Thoracic aorta (tissue), 2 donors: ENCODE results near the gene MAP2K6. TPM values are rescaled to one million over a fixed set of nuclear protein-coding genes. Genes with fewer than 3 reads are reported as not detected.

Experiments used
- ATAC-seq: fragments of 150-250 bp; one replicate; pipeline ENCODE4 v1.8.0; 2017; ENCODE audit warnings: low read depth; ENCODE audit not compliant: insufficient number of reproducible peaks, low FRiP score
- DNase-seq: peaks from one replicate; pipeline ENCODE4 v3.0.0-alpha.2; 2020; ENCODE audit warnings: low spot score
- H3K27ac ChIP-seq, 2 donors: fragments of 200-600 bp; sonication (generic); 1 replicate in 1 of 2; 2 replicates in 1 of 2; pipeline ENCODE4 v1.5.1; 2016; ENCODE audit warnings: mild to moderate bottlenecking in 2 of 2, moderate library complexity in 2 of 2
- H3K27me3 ChIP-seq: fragments of 200-600 bp; sonication (generic); replicated peaks from 2 replicates; pipeline ENCODE4 v1.6.0; 2016; ENCODE audit warnings: mild to moderate bottlenecking; ENCODE audit not compliant: insufficient read depth
- H3K36me3 ChIP-seq: fragments of 200-600 bp; sonication (generic); one replicate; pipeline ENCODE4 v1.5.1; 2016
- H3K4me1 ChIP-seq, 2 donors: fragments of 200-600 bp; sonication (generic); 1 replicate in 1 of 2; 2 replicates in 1 of 2; pipeline versions ENCODE4 v1.5.1 to v1.6.0; 2016; ENCODE audit warnings: low read depth in 2 of 2, mild to moderate bottlenecking in 1 of 2; ENCODE audit not compliant: control insufficient read depth in 1 of 2
- H3K4me3 ChIP-seq: fragments of 200-600 bp; sonication (generic); 2 replicates; pipeline ENCODE4 v1.5.1; 2016; ENCODE audit warnings: mild to moderate bottlenecking
- H3K9me3 ChIP-seq: fragments of 200-600 bp; sonication (generic); 2 replicates; pipeline ENCODE4 v1.5.1; 2016
- total RNA-seq, 2 donors: library from RNA; depleted of rRNA; stranded (reverse); fragments of >200 nt; gene quantifications; one replicate each; pipeline versions ENCODE4 v1.1.0 to v1.2.3, GENCODE V29; 2016
- TF ChIP-seq, protein P1 (sequence below): fragments of 200-600 bp; sonication (generic); IDR thresholded peaks from one replicate; pipeline ENCODE4 v1.5.1; 2019; ENCODE audit warnings: antibody characterized with exemption

Gene MAP2K6
- total RNA-seq = 1 to 10 TPM; 1.5 to 6.3 TPM

DNA sequence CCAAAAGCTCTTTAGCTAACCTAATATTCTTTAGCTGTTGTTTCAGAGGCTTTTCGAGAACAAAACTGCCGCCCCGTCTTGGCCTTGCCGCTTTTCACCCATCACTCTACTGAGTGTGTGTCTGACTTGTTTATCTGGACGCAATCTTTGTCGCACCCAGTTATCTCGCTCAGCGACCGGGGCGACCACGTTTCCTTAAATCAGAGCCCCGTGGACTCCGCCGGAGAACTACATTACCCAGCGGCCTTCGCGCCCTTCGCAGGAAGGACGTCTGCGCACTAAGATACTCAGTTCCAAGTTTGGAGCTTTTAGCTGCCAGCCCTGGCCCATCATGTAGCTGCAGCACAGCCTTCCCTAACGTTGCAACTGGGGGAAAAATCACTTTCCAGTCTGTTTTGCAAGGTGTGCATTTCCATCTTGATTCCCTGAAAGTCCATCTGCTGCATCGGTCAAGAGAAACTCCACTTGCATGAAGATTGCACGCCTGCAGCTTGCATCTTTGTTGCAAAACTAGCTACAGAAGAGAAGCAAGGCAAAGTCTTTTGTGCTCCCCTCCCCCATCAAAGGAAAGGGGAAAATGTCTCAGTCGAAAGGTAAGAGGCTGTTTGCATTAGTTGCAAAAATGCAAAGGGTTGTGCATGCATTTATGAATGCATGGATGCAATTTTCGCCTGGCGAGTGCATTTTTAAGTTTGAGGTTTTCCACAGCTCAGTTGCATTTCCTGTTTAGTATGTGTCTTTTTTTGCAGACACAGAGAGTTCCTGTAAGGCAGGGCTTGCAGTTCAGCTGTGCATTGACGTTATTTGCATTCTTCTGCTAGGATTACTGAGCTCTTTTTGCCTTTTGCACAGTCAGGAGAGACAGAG, at the start of gene MAP2K6:
Gene MAP2K6, plus strand, starts transcription at position 290 of the 867 bp plus-strand sequence. Its CDS starts 288 bp downstream, at position 578.
- no peak for ATAC-seq
- H3K27me3 ChIP-seq = no peaks in the 10 kb centered on the region
- no peaks in the 10 kb centered on the region for H3K9me3 ChIP-seq
- peaks cover 4 to 17% of the 10 kb centered on the region in 2 donors for H3K4me1 ChIP-seq
- DNase-seq = peak; percentile 35
- no peak within 1 kb of the TSS for H3K27ac ChIP-seq
- H3K36me3 ChIP-seq = no peaks in the 10 kb centered on the region
- H3K4me3 ChIP-seq = peak within 1 kb of the TSS; percentile 69
- TF ChIP-seq, protein P1, sequence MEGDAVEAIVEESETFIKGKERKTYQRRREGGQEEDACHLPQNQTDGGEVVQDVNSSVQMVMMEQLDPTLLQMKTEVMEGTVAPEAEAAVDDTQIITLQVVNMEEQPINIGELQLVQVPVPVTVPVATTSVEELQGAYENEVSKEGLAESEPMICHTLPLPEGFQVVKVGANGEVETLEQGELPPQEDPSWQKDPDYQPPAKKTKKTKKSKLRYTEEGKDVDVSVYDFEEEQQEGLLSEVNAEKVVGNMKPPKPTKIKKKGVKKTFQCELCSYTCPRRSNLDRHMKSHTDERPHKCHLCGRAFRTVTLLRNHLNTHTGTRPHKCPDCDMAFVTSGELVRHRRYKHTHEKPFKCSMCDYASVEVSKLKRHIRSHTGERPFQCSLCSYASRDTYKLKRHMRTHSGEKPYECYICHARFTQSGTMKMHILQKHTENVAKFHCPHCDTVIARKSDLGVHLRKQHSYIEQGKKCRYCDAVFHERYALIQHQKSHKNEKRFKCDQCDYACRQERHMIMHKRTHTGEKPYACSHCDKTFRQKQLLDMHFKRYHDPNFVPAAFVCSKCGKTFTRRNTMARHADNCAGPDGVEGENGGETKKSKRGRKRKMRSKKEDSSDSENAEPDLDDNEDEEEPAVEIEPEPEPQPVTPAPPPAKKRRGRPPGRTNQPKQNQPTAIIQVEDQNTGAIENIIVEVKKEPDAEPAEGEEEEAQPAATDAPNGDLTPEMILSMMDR = no peak

DNA sequence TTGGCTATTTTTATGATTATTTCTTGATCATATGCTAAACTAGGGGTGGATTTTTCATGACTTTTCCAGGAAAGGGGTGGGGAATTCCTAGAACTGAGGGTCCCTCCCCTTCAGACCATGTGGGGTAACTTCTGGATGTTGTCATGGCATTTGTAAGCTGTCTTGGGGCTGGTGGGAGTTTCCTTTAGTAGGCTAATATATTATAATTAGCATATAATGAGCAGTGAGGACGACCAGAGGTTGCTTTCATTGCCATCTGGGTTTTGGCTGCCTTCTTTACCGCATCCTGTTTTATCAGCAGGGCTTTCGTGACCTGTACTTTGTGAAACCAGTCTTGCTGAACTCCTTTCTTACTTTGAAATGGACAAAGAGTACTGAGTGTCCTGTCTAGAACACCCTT, 47.2 kb upstream of the MAP2K6 start:
- TF ChIP-seq, protein P1 = no peak
- Histone ChIP-seq H3K4me1 (no peaks in the 10 kb centered on the region), H3K27me3 (no peaks in the 10 kb centered on the region), H3K27ac (no peak overlapping the region), H3K9me3 (no peaks in the 10 kb centered on the region), H3K36me3 (no peaks in the 10 kb centered on the region), H3K4me3 (no peak overlapping the region)
- DNase-seq = no peak
- no peak for ATAC-seq

DNA sequence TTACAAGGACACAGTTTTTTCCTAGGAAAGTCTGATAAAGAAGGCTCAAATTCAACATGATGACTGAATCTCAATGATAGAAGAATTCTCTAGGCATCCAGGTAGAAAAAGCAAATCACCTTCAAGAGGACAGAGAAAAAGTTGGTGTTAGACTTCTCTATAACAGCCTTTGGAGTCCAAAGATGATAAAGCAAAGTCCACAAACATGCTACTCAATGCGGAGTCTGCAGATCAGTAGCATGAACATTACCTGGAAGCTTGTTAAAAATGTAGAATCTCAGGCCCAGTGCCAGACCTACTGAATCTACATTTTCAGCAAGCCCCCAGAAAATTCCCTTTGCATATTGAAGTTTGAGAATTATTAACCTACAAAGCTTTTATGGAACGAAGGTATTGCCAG, 41.4 kb upstream of the MAP2K6 start:
- ATAC-seq = no peak
- Histone ChIP-seq H3K36me3 (no peaks in the 10 kb centered on the region), H3K4me1 (no peaks in the 10 kb centered on the region), H3K4me3 (no peak overlapping the region), H3K27me3 (no peaks in the 10 kb centered on the region), H3K9me3 (no peaks in the 10 kb centered on the region), H3K27ac (no peak overlapping the region)
- TF ChIP-seq, protein P1 = no peak
- no peak for DNase-seq

DNA sequence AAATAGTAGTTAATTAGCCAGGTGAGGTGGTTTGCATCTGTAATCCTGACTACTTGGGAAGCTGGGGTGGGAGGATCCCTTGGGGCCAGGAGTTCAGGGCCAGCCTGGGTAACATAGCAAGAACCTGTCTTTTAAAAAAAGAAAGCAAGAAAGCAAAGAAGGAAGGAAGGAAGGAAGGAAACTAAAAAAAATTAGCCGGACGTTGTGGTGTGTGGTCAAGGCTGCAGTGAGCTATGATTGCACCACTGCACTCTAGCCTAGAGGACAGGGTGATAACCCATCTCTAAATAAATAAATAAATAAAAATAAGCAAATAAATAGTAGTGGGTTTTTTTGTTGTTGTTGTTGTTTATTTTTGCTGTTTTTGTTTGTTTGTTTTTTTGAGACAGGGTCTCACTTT, 39.3 kb upstream of the MAP2K6 start:
- Histone ChIP-seq H3K27ac (no peak overlapping the region), H3K4me3 (no peak overlapping the region), H3K36me3 (no peaks in the 10 kb centered on the region), H3K9me3 (no peaks in the 10 kb centered on the region), H3K27me3 (no peaks in the 10 kb centered on the region), H3K4me1 (no peaks in the 10 kb centered on the region)
- DNase-seq = no peak
- TF ChIP-seq, protein P1 = no peak
- no peak for ATAC-seq

DNA sequence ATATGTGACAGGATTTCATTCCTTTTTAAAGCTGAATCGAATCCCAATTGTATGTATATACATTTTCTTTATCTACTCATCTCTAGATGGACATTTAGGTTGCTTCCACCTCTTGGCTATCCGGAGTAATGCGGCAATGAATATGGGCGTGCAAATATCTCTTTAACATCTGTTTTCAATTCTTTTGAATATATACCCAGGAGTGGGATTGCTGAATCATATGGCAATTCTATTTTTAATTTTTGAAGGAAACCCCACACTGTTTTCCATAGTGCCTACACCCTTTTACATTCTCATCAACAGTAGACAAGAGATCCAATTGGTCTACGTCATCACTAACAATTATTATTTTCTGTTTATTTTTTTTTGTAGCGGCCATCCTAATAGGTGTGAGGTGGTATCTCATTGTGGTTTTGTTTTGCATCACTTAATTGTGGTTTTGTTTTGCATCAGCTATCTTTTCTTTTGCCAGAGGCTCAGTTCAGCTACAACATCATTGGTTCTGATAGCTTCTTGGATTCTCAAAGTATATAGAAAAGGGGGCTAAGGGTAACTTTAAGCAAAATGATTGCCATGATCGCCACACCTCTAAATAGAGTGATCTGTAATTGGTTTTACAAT, 25.6 kb upstream of the MAP2K6 start:
- no peak overlapping the region for H3K27ac ChIP-seq
- no peaks in the 10 kb centered on the region for H3K9me3 ChIP-seq
- TF ChIP-seq, protein P1 = no peak
- ATAC-seq = no peak
- no peak for DNase-seq
- no peaks in the 10 kb centered on the region for H3K36me3 ChIP-seq
- H3K4me3 ChIP-seq = no peak overlapping the region
- no peaks in the 10 kb centered on the region for H3K4me1 ChIP-seq
- no peaks in the 10 kb centered on the region for H3K27me3 ChIP-seq
